HCT116 (cell line): ENCODE results near the gene DCTN1. TPM values are rescaled to one million over a fixed set of nuclear protein-coding genes. Genes with fewer than 3 reads are reported as not detected.

Experiments used
- ATAC-seq: fragments of 200-7000 bp; cut with Tn5 transposase; 2 replicates; pipeline ENCODE4 v1.9.1; 2020; ENCODE audit warnings: mild to moderate bottlenecking, moderate library complexity
- BruUV-seq: library from RNA; stranded (reverse); fragments of 400-500 nt; replicated peaks from 2 replicates; lab custom pipeline; 2021; lab: Mats Ljungman, UMichigan
- CTCF ChIA-PET: fragments of 300-600 bp; sonication (Branson Sonifier 250); formaldehyde crosslinking; loops from one replicate; lab custom pipeline; 2021; ENCODE audit warnings: antibody characterized with exemption; lab: Charles Lee
- POLR2A ChIA-PET: fragments of 300-600, 350-600 bp; sonication (Branson Sonifier 250); formaldehyde crosslinking; loops from one replicate; lab custom pipeline; 2021; ENCODE audit warnings: antibody characterized with exemption; lab: Charles Lee
- RAD21 ChIA-PET, 2 experiments: fragments of 300-600 bp; sonication (Branson Sonifier 250); formaldehyde crosslinking; loops; one replicate each; lab custom pipeline; 2023; ENCODE audit warnings: low total read pairs in 2 of 2; ENCODE audit not compliant: uncharacterized antibody in 2 of 2, unreplicated experiment in 2 of 2, low non-redundant PET in 1 of 2; lab: Charles Lee
- DNase-seq: peaks from one replicate; pipeline ENCODE4 v3.0.0-alpha.2; 2010; ENCODE audit warnings: low read depth, low spot score
- H2AFZ ChIP-seq: fragments of 200-600 bp; shearing (Covaris generic), sonication (generic); 2 replicates; pipeline ENCODE4 v1.6.1; 2017; ENCODE audit warnings: low read depth, mixed run types, mixed read lengths, antibody characterized with exemption, low read length; ENCODE audit not compliant: poor library complexity, severe bottlenecking
- H3K27ac ChIP-seq: 2 replicates; pipeline ENCODE4 v1.5.1; 2012; ENCODE audit warnings: low read depth, low read length
- H3K27me3 ChIP-seq: fragments of 200-600 bp; sonication (generic); 2 replicates; pipeline ENCODE4 v1.6.1; 2016; ENCODE audit warnings: mixed run types, low read length, mixed read lengths; ENCODE audit not compliant: insufficient read depth
- H3K36me3 ChIP-seq, 2 experiments: fragments of 200-500 bp in 1 of 2; fragments of 200-600 bp in 1 of 2; sonication (Bioruptor generic) in 1 of 2; sonication (generic) in 1 of 2; 2 replicates each; pipeline versions ENCODE4 v1.5.1 to v1.6.1; 2014 to 2016; ENCODE audit warnings: low read length in 2 of 2, inconsistent platforms in 1 of 2, mixed read lengths in 1 of 2, mixed run types in 1 of 2; ENCODE audit not compliant: insufficient read depth in 2 of 2, control insufficient read depth in 1 of 2
- H3K4me1 ChIP-seq, 2 experiments: fragments of 200-600 bp in 1 of 2; sonication (generic) in 1 of 2; 2 replicates each; pipeline versions ENCODE4 v1.5.1 to v1.6.1; 2012 to 2017; ENCODE audit warnings: low read length in 2 of 2, inconsistent platforms in 1 of 2, mild to moderate bottlenecking in 1 of 2, mixed read lengths in 1 of 2, mixed run types in 1 of 2, moderate library complexity in 1 of 2; ENCODE audit not compliant: insufficient read depth in 2 of 2, control insufficient read depth in 1 of 2
- H3K4me2 ChIP-seq: fragments of 200-600 bp; sonication (generic); 2 replicates; pipeline ENCODE4 v1.6.1; 2017; ENCODE audit warnings: mixed run types, low read length, mixed read lengths
- H3K4me3 ChIP-seq, 2 experiments: fragments of 200-600 bp in 1 of 2; sonication (generic) in 1 of 2; replicated peaks in 1 of 2; 2 replicates each; pipeline ENCODE4 v1.5.1; 2011 to 2016; ENCODE audit warnings: low read length in 2 of 2, control low read depth in 1 of 2, low read depth in 1 of 2, mild to moderate bottlenecking in 1 of 2, mixed read lengths in 1 of 2, mixed run types in 1 of 2
- H3K79me2 ChIP-seq: fragments of 200-600 bp; sonication (generic); 2 replicates; pipeline ENCODE4 v1.6.1; 2017; ENCODE audit warnings: mild to moderate bottlenecking, mixed run types, low read length, moderate library complexity, mixed read lengths; ENCODE audit not compliant: insufficient read depth
- H3K9ac ChIP-seq: fragments of 200-600 bp; sonication (generic); 2 replicates; pipeline ENCODE4 v1.6.1; 2016; ENCODE audit warnings: low read length, mixed read lengths
- H3K9me2 ChIP-seq: fragments of 200-600 bp; sonication (generic), shearing (Covaris generic); 2 replicates; pipeline ENCODE4 v1.6.1; 2017; ENCODE audit warnings: mixed run types, mild to moderate bottlenecking, moderate library complexity; ENCODE audit not compliant: insufficient read depth
- H3K9me3 ChIP-seq, 2 experiments: fragments of 200-500 bp in 1 of 2; fragments of 200-600 bp in 1 of 2; sonication (Bioruptor generic) in 1 of 2; sonication (generic) in 1 of 2; 2 replicates each; pipeline ENCODE4 v1.6.1; 2014 to 2017; ENCODE audit warnings: low read length in 2 of 2, mixed read lengths in 2 of 2, inconsistent platforms in 1 of 2, low read depth in 1 of 2, mild to moderate bottlenecking in 1 of 2, mixed run types in 1 of 2, moderate library complexity in 1 of 2; ENCODE audit not compliant: control insufficient read depth in 1 of 2, insufficient read depth in 1 of 2
- H4K20me1 ChIP-seq: fragments of 200-600 bp; sonication (generic), shearing (Covaris generic); 2 replicates; pipeline ENCODE4 v1.6.1; 2017; ENCODE audit warnings: mixed run types, mild to moderate bottlenecking, moderate library complexity; ENCODE audit not compliant: insufficient read depth
- ELF1 ChIP-seq: IDR thresholded peaks from 2 replicates; pipeline ENCODE4 v1.6.1; 2012; ENCODE audit warnings: low read depth, borderline replicate concordance
- EZH2 ChIP-seq: fragments of 200-600 bp; sonication (generic); IDR thresholded peaks from 2 replicates; pipeline ENCODE4 v1.6.1; 2017; ENCODE audit warnings: antibody characterized with exemption, mixed run types
- MAX ChIP-seq: IDR thresholded peaks from 2 replicates; pipeline ENCODE4 v1.6.1; 2012
- POLR2A ChIP-seq: IDR thresholded peaks from 2 replicates; pipeline ENCODE4 v1.7.0; 2011; ENCODE audit warnings: borderline replicate concordance; ENCODE audit not compliant: insufficient read depth, insufficient read length; ENCODE audit errors: extremely low read depth
- POLR2AphosphoS5 ChIP-seq: IDR thresholded peaks from 2 replicates; pipeline ENCODE4 v1.6.1; 2011; ENCODE audit warnings: mild to moderate bottlenecking, low read depth, low read length, moderate library complexity
- RAD21 ChIP-seq: IDR thresholded peaks from 2 replicates; pipeline ENCODE4 v1.6.1; 2012; ENCODE audit warnings: low read depth, mild to moderate bottlenecking
- SIN3A ChIP-seq: IDR thresholded peaks from 2 replicates; pipeline ENCODE4 v1.6.1; 2012; ENCODE audit warnings: low read depth
- SP1 ChIP-seq: IDR thresholded peaks from 2 replicates; pipeline ENCODE4 v1.6.1; 2012; ENCODE audit warnings: low read depth
- SRF ChIP-seq: IDR thresholded peaks from 2 replicates; pipeline ENCODE4 v1.6.1; 2012; ENCODE audit warnings: low read depth
- YY1 ChIP-seq: IDR thresholded peaks from 2 replicates; pipeline ENCODE4 v1.6.1; 2011; ENCODE audit warnings: low read length, low read depth, moderate library complexity, mild to moderate bottlenecking; ENCODE audit not compliant: insufficient replicate concordance; ENCODE audit errors: extremely low read depth
- ZBTB33 ChIP-seq: IDR thresholded peaks from 2 replicates; pipeline ENCODE4 v1.6.1; 2011; ENCODE audit warnings: mild to moderate bottlenecking, low read length, moderate library complexity; ENCODE audit not compliant: insufficient replicate concordance; ENCODE audit errors: extremely low read depth
- ZFX ChIP-seq: fragments of 450-650 bp; IDR thresholded peaks from 2 replicates; pipeline ENCODE4 v1.6.1; 2017
- ZNF274 ChIP-seq: fragments of 200-500 bp; sonication (Bioruptor generic); IDR thresholded peaks from 2 replicates; pipeline ENCODE4 v1.6.1; 2014; ENCODE audit warnings: mild to moderate bottlenecking, low read depth, low read length, inconsistent platforms
- intact Hi-C: fragments of 100-400 bp; cut with micrococcal nuclease; formaldehyde crosslinking; loops from 2 replicates; pipeline ENCODE4 v1.10.0; 2022
- total RNA-seq: library from RNA; stranded (reverse); gene quantifications from one replicate; pipeline ENCODE4 v1.2.1, GENCODE V29; 2021; ENCODE audit not compliant: unreplicated experiment
- TF ChIP-seq, protein P1 (sequence below): IDR thresholded peaks from 2 replicates; pipeline ENCODE4 v1.6.1; 2012

The DCTN1 gene
- total RNA-seq, 1 experiment from 2014 or later = 129 TPM

GRCh38 chr2:74428675-74429074 lies 48.6 kb upstream of the DCTN1 start:
- no peak overlapping the region for H3K4me2 ChIP-seq
- H3K27ac ChIP-seq = no peak overlapping the region
- H2AFZ ChIP-seq = no peak overlapping the region
- intact Hi-C loops = no loop called here
- H3K36me3 ChIP-seq = peaks cover 43 to 59% of the 10 kb centered on the region in 2 experiments
- no peak overlapping the region for H3K4me3 ChIP-seq
- CTCF ChIA-PET = no interaction called here
- no peak overlapping the region for H3K9ac ChIP-seq
- peaks cover 0 to 15% of the 10 kb centered on the region in 2 experiments; a peak in 2 of 4 replicates for H3K4me1 ChIP-seq
- RAD21 ChIA-PET = no interaction called here
- H3K27me3 ChIP-seq = no peaks in the 10 kb centered on the region
- H3K9me3 ChIP-seq = no peaks in the 10 kb centered on the region
- POLR2A ChIA-PET = interaction anchor here (1.6 kb wide), 1 partner anchor 12 kb away, joined by 3 read pairs; no protein-coding TSS in a partner anchor
- H3K79me2 ChIP-seq = peaks cover 21% of the 10 kb centered on the region
- ATAC-seq (no peak), DNase-seq (no peak)
- H3K9me2 ChIP-seq = no peaks in the 10 kb centered on the region
- no TSS peak for BruUV-seq
- no peaks in the 10 kb centered on the region for H4K20me1 ChIP-seq
- TF ChIP-seq SP1 (no peak), ZBTB33 (no peak), SIN3A (no peak), ZFX (no peak)
- TF ChIP-seq, protein P1, sequence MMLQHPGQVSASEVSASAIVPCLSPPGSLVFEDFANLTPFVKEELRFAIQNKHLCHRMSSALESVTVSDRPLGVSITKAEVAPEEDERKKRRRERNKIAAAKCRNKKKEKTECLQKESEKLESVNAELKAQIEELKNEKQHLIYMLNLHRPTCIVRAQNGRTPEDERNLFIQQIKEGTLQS = no peak

GRCh38 chr2:74427551-74427950 lies 47.4 kb upstream of the DCTN1 start:
- ChIA-PET CTCF (no interaction called here), RAD21 (no interaction called here), POLR2A (interaction anchor here (1.6 kb wide), 1 partner anchor 13 kb away, joined by 3 read pairs; no protein-coding TSS in a partner anchor)
- Histone ChIP-seq H3K79me2 (peaks cover 13% of the 10 kb centered on the region), H3K9ac (no peak overlapping the region), H3K36me3 (peaks cover 43 to 59% of the 10 kb centered on the region in 2 experiments), H3K9me2 (no peaks in the 10 kb centered on the region), H4K20me1 (no peaks in the 10 kb centered on the region), H3K27ac (no peak overlapping the region), H3K4me1 (peaks cover 0 to 15% of the 10 kb centered on the region in 2 experiments; a peak in 2 of 4 replicates), H3K4me2 (no peak overlapping the region), H3K4me3 (no peak overlapping the region), H2AFZ (no peak overlapping the region), H3K27me3 (no peaks in the 10 kb centered on the region), H3K9me3 (no peaks in the 10 kb centered on the region)
- TF ChIP-seq ZNF274 (no peak), SRF (no peak), POLR2A (no peak), POLR2AphosphoS5 (no peak), SP1 (no peak), YY1 (no peak), RAD21 (no peak), EZH2 (no peak), MAX (no peak), ELF1 (no peak)
- no peak for DNase-seq
- ATAC-seq = no peak
- intact Hi-C loops = no loop called here
- BruUV-seq = no TSS peak
